Neural crest cell (in vitro differentiated cells): ENCODE results near the gene PLOD2. TPM values are rescaled to one million over a fixed set of nuclear protein-coding genes. Genes with fewer than 3 reads are reported as not detected.

ENCODE experiments used
- DNase-seq: peaks from one replicate; pipeline ENCODE4 v3.0.0; 2021; ENCODE audit warnings: low read depth, mixed read lengths, low spot score
- H3K27ac Mint-ChIP-seq: one replicate; pipeline ENCODE4 v1.8.0; 2021; ENCODE audit warnings: mild to moderate bottlenecking, mixed read lengths; ENCODE audit not compliant: unreplicated experiment
- H3K27me3 Mint-ChIP-seq: 2 replicates; pipeline ENCODE4 v1.8.0; 2021; ENCODE audit warnings: low read depth, mild to moderate bottlenecking, mixed read lengths
- H3K36me3 Mint-ChIP-seq: 2 replicates; pipeline ENCODE4 v1.8.0; 2021; ENCODE audit warnings: low read depth, mild to moderate bottlenecking, mixed read lengths
- H3K4me1 Mint-ChIP-seq: 2 replicates; pipeline ENCODE4 v1.8.0; 2021; ENCODE audit warnings: mixed read lengths
- H3K4me3 Mint-ChIP-seq: one replicate; pipeline ENCODE4 v1.8.0; 2021; ENCODE audit warnings: mild to moderate bottlenecking, mixed read lengths
- H3K9me3 Mint-ChIP-seq: 2 replicates; pipeline ENCODE4 v1.8.0; 2021; ENCODE audit warnings: mixed read lengths
- total RNA-seq: library from RNA; stranded (reverse); gene quantifications from 2 replicates; pipeline ENCODE4 v1.2.1, GENCODE V29; 2021
- TF ChIP-seq, protein P1 (sequence below): fragments of 200-600 bp; sonication (generic); conservative IDR thresholded peaks from 2 replicates; pipeline ENCODE4 v1.5.0; 2021; ENCODE audit warnings: antibody characterized with exemption, mild to moderate bottlenecking

The PLOD2 gene
- total RNA-seq, 1 donor from 2014 or later = 12.7 TPM

DNA sequence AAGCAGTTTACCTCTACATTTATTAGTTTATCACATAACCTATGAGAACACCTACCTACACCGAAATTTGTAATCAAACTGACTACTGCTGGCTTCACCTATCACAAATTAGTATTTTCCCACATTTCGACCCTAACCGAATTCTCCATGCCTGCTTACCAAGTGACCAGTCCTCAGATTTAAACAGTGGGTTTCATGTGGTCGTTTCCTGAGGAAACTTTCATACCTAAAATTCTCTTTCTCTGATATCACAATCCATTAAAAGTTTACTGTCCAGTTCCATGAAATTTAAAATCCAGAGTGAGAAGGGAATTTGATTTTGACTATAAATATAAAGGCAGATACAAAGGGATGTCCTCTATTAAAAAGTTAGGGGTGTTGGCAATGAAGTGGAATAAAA, 1.9 kb downstream of the PLOD2 start:
- H3K4me1 Mint-ChIP-seq = peaks cover 24% of the 10 kb centered on the region
- peak overlapping the region; percentile 52 for H3K27ac Mint-ChIP-seq
- H3K4me3 Mint-ChIP-seq = peak overlapping the region; percentile 52
- peaks cover 3% of the 10 kb centered on the region for H3K9me3 Mint-ChIP-seq
- H3K36me3 Mint-ChIP-seq = peaks cover 3% of the 10 kb centered on the region
- no peak for DNase-seq
- H3K27me3 Mint-ChIP-seq = peaks cover 21% of the 10 kb centered on the region
- TF ChIP-seq, protein P1, sequence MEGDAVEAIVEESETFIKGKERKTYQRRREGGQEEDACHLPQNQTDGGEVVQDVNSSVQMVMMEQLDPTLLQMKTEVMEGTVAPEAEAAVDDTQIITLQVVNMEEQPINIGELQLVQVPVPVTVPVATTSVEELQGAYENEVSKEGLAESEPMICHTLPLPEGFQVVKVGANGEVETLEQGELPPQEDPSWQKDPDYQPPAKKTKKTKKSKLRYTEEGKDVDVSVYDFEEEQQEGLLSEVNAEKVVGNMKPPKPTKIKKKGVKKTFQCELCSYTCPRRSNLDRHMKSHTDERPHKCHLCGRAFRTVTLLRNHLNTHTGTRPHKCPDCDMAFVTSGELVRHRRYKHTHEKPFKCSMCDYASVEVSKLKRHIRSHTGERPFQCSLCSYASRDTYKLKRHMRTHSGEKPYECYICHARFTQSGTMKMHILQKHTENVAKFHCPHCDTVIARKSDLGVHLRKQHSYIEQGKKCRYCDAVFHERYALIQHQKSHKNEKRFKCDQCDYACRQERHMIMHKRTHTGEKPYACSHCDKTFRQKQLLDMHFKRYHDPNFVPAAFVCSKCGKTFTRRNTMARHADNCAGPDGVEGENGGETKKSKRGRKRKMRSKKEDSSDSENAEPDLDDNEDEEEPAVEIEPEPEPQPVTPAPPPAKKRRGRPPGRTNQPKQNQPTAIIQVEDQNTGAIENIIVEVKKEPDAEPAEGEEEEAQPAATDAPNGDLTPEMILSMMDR = no peak

DNA sequence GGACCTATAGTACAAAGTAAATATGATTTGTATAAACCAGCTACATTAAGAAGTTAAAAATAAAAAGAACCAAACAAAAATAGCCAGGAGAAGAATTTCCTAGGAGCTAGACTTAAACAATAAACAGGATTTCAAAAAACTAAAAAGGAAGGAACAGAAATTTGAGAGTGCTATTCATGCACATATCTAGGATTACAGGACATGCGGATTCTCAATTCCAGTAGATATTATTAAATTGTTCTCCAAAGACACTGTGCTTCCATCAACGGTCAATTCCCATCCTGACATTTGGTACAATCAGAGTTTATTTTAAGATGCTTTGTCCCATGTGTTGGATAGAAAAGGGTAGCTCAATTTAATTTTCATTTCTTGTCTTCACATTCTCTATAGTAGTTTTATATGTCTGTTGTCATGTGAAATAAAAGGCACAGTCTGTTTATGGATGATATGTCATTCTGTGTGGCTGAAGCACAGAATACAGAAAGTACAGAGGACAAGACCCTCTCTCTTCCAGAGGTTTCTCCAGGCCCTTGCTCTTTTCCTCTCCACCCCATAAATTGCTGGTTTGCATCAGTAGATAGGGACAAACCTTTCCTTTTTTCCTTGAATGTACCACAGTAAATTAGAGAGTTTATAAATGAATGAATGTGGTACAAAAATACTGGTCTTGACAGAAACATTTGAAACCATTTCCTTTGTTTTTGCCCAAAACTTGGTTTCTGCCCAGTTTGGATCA, 3.5 kb downstream of the PLOD2 start:
- no peak for DNase-seq
- H3K9me3 Mint-ChIP-seq = no peaks in the 10 kb centered on the region
- H3K27me3 Mint-ChIP-seq = peaks cover 13% of the 10 kb centered on the region
- no peaks in the 10 kb centered on the region for H3K36me3 Mint-ChIP-seq
- no peak overlapping the region for H3K27ac Mint-ChIP-seq
- no peak overlapping the region for H3K4me3 Mint-ChIP-seq
- H3K4me1 Mint-ChIP-seq = peaks cover 26% of the 10 kb centered on the region
- TF ChIP-seq, protein P1 = no peak

DNA sequence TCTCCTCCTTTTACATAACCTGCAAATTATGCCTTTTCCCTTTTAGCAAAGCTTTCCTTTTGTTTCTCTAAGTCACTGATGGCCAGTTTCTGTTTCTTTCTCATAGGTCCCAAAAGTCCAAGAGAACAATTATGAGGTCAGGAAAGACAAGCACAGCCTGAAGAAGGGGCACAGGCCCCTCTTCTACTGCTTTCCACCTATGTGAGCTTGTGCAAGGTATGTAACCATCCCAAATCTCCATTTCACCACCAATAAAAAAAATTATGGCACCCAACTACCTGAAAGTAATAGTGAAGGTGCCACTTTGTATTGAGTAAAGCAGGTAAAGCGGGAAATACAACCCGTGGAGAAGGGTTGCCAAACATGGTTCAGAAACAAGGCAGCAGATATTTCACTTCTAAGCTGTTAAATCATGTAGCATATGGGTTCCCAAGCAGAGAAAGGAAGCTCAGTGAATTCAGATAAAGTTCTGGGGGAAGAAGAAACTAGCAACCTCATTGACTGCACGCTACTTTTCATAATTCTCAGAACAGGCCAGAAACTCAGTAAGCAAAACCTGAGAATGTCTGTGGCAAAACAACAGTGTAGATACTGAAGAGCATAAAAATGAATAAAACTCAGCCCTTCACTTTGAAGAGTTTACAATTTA, 4.2 kb downstream of the PLOD2 start:
- no peak for DNase-seq
- peaks cover 27% of the 10 kb centered on the region for H3K4me1 Mint-ChIP-seq
- no peaks in the 10 kb centered on the region for H3K9me3 Mint-ChIP-seq

DNA sequence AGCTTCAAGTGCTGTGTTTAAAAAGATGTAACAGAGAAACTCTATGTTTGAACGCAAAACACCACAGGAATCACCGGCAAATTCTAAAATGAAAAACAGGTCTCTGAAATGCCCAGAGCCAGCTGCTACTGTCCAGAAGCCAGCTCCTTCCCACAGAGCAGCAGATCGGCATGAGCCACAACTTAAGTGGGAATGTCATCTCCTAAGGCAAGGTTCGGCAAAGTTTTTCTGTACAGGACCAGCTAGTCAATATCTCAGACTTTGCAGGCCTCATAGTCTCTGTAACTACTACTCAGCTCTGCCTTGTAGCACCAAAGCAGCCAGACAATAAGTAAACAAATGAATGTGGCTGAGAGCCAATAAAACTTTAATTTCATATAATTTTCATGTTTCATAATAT, 4.9 kb downstream of the PLOD2 start:
- no peak for DNase-seq
- H3K9me3 Mint-ChIP-seq = no peaks in the 10 kb centered on the region
- H3K4me1 Mint-ChIP-seq = peaks cover 23% of the 10 kb centered on the region
- H3K36me3 Mint-ChIP-seq = no peaks in the 10 kb centered on the region
- no peaks in the 10 kb centered on the region for H3K27me3 Mint-ChIP-seq
- no peak overlapping the region for H3K27ac Mint-ChIP-seq
- H3K4me3 Mint-ChIP-seq = no peak overlapping the region
- TF ChIP-seq, protein P1 = no peak

More for the DNA sequence above, 4.2 kb downstream of the PLOD2 start:
- TF ChIP-seq, protein P1 = no peak
- peaks cover 6% of the 10 kb centered on the region for H3K27me3 Mint-ChIP-seq
- H3K4me3 Mint-ChIP-seq = no peak overlapping the region
- H3K27ac Mint-ChIP-seq = no peak overlapping the region
- H3K36me3 Mint-ChIP-seq = no peaks in the 10 kb centered on the region

DNA sequence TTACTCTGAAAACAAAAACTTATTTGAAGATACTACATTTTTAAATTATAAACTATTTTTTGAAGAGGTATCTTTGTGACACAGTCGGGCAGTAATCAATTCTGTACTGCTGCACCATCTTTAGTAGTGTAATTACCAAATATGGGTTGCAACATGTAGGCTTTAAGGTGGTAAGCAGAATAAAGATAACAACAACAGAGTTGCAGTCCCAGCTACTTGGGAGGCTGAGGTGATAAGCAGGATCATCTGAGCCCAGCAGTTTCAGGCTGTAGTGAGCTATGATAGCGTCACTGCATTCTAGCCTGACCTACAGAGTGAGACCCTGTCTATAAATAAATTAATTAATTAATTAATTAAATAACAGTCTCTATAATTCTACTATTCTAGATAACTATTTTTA, 6.0 kb downstream of the PLOD2 start:
- Mint-ChIP-seq H3K9me3 (no peaks in the 10 kb centered on the region), H3K27me3 (no peaks in the 10 kb centered on the region), H3K27ac (no peak overlapping the region), H3K4me3 (no peak overlapping the region), H3K4me1 (peaks cover 23% of the 10 kb centered on the region), H3K36me3 (no peaks in the 10 kb centered on the region)
- TF ChIP-seq, protein P1 = no peak
- DNase-seq = no peak
